Renal cortical epithelial cell (primary cell): ENCODE measurements around the gene PDGFA. TPM values are rescaled to one million over a fixed set of nuclear protein-coding genes. Genes with fewer than 3 reads are reported as not detected.

ENCODE experiments used
- DNase-seq: peaks from one replicate; pipeline ENCODE4 v3.0.0-alpha.2; 2011; ENCODE audit warnings: low read depth
- total RNA-seq: library from RNA; depleted of rRNA; stranded (reverse); fragments of >200 nt; gene quantifications from 2 replicates; pipeline ENCODE4 v1.2.3, GENCODE V29; 2014

Gene PDGFA
- 33.5 and 54.3 TPM in 2 replicates for total RNA-seq

DNA sequence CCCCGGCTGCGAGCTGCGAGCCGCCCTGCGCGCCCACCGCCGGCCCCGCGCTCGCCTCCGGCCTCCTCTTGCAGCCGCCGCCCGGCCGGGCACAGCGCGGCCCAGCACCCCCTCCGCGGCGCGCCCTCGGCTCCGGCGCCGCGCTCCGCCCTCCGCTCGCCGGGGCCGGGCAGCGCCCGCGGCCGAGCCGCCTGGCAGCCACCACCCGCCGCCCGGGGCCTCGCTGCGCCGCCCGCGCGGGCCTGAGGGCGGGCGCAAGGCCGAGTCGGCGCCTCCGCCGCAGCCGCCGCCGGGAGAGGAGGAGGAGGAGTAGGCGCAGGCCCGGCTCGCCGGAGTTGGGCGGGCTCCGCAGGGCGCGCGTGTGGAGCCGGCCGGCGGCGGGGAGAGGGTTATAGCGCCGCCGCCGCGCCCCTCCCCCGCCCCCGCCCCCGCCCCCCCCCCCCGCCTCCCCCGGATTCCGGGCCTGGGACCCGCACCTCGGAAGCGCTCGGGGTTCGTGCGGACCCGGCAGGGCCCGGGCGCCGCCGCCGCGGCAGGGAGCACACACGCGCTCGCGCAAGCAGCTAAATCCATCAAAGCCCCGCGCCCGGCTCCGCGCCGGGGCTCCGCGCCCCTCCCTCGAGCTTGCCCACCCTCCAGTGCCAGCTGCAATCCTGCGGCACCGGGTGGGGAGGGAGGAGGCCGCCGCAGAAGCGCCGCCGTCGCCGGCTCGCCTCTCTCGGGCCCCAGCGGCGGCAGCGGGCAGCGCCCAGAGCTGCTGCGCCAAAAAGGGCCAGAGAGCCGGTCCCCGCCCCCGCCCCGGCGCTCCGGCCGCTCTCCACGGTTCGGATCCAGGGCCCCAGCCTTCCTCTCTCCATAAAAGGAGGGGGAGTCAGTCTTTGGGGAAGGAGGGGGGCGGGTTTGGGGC is at the start of gene PDGFA:
TSS of gene PDGFA (minus strand) at position 363 of the 907 bp plus-strand sequence. CDS start 845 bp downstream, outside the sequence.
- DNase-seq: no peak

- no peak for DNase-seq
Measured at GRCh38 chr7:568031-568951, 48.6 kb upstream of the PDGFA start.

DNA sequence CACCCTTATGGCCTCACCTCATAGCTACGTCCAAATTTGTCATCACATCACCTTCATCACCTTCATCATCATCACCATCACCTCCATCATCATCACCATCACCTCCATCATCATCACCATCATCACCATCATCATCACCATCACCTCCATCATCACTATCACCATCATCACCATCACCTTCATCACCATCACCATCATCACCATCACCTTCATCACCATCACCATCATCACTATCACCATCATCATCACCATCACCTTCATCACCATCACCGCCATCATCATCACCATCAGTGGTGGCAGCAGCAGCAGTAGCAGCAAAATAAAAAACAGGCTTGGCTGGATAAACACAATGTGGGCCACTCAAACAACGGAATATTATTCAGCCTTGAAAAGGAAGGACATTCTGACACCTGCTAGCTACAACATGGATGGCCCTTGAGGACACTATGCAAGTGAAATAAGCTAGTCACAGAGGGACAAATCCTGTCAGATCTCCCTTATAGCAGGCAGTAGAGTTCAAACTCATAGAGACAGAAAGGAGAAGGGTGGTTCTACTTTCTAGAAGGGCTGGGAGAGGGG is 47.7 kb upstream of the PDGFA start:
- DNase-seq: no peak

DNA sequence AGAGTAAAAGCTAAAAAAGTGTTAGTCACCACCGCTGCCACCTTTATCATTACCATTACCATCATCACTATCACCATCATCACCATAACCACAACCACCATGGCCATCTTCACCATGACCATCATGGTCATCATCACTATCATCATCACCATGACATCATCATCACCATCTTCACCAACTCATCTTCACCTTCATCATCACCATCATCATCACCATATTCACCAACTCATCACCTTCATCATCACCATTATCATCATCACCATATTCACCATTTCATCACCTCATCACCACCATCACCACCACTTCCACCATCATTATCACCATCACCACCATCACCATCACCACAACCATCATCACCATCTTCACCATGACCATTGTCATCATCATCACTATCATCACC is 46.5 kb upstream of the PDGFA start:
- DNase-seq: no peak

DNA sequence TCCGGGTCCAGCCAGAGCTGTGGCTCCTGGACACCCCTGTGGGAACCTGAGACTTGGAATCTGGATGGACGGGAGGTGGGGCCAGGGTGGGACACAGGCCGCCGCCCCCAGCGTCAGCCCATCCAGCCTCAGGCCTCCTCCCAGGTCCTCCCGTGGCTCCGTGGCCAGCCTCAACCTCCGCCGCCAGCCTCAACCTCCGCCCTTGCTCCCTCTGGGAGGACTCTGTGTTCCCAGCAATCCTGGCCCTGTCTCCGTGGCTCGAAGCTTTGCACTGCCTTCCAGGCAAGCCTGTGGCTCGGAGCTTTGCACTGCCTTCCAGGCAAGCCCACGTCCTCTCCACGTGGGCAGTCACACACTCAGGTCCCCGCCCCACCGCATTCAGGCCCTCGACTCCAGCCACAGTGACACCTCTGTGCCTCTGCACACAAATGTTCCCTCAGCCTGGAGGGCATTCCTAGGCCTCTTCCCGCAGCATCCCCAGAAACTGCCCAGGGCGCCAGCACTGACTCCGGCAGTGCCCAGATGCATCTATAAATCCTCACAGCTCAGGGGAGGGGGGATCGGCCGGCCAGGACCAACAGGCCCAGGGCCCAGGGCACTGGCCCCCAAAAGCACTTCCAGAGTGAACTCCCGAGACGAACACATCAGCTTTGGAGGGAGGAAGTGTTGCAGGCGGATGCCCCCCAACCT is 44.7 kb upstream of the PDGFA start:
- DNase-seq: no peak

- DNase-seq: no peak
Measured at GRCh38 chr7:563629-564170, 44.1 kb upstream of the PDGFA start.

DNA sequence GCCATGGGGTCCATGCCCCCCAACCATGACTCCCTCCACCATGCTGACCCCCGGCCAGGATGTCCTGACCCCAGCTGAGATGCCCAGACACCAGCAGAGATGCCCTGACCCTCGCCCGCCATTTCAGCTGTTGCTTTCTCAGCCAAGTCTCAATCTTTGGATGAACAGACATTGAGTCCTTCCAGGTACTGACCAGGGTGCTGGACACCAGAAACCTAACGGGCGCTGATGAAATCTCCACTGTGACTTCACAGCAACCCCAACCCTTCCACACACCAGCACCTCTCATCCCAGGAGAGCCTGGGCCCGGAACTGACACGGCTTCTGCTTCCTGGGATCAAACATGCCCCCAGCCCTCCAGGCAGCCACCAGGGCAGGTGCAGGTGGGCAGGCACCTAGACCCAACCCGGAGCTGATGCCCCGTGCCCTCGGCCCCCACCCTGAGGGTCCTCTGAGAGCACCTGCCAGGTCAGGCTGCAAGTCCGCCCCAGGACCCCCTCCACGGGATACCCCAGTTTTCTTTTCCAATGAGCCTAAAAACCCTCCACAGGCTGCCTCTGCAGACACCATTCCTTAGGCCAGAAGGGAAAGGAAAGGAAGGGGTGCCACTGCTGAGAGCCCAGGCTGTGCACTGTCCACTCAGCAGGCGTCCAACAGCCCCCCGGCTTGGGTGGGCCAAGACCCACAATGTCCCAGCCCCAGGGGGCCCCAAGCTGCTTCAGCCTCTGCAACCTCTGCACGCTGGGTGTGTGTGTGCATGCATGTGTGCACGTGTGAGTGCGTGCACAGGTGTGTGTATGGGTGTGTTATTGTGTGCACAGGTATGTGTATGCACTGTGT is 43.4 kb upstream of the PDGFA start:
- no peak for DNase-seq

- DNase-seq: no peak
Measured at GRCh38 chr7:562374-562675, 42.7 kb upstream of the PDGFA start.

DNA sequence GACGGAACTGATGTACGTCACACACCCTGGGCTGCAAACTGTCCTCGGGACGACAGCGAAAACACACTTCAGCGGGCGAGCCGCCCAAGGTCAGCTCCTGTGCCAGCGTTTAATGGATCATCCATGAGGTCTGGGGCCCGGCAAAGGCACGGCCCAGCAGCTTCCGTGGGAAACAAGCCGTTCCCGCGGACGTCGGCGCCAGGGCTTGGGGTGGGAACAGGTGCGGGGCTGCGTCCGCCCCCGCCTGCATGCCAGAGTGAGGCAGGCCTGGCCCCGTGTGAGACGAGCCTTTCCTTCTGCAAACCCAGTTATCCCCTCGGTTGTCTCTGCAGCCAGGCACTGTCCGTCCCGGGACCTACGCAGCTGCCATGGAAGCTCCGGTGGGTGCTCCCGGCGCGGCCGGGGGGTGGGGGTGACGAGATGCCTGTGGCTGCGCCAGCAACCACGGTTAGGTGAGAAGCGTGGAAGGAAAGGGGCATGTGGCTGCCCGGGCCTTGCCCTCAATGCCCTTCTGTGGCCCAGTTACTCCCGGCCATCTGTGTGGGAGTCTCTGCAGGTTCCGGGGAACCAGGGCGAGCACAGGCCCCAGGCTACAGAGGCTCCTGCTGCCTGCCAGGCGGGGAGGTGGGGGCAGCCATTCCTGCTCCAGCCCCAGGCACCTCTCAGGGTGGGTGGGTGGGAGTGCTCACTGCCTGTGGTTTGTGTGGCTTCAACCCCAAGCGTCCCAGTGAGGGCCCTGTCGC is 42.2 kb upstream of the PDGFA start:
- peak; percentile 85 for DNase-seq

DNA sequence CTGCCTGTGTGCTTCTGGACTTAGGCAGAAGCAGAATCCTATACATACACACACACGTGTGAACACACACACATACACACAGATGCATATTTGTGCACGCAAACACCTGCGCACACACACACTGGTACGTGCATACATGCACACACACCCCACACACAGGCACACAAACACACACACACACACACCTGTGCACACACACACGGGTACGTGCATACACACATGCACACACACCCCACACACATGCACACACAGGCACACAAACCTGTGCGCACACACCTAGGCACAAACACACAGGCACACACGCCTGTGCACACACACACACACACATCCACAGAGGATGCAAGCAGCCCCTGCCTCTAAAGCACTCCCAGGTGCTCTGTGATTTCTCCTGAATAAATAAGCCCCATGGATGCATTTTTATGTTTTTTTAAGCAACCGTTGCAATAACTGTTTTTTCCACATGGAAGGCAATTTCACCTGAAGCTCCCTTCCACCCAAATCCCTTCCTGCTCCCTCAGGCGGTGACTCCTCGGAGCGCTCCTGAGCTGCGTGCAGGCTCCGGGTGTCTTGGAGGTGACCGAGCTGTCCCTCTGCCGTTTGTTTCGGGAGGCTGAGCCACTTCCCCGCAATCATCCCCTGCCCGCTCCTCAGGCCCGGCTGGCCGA is 41.5 kb upstream of the PDGFA start:
- DNase-seq: no peak

DNA sequence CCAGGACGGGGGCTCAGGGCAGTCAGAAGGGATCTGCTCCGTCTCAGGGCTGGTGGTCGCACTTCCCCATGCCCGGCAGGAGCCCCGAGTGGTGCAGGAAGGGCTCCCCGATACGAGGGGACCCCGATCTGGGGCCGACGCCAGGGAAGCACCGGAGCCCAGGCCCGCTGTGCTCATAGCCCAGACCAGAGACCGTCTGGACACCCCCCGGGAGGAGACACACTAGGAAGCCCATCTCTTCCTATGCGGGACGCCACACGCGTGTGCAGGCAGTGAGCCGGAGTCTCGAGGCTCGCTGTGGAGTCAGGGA is 39.7 kb upstream of the PDGFA start:
- no peak for DNase-seq

DNA sequence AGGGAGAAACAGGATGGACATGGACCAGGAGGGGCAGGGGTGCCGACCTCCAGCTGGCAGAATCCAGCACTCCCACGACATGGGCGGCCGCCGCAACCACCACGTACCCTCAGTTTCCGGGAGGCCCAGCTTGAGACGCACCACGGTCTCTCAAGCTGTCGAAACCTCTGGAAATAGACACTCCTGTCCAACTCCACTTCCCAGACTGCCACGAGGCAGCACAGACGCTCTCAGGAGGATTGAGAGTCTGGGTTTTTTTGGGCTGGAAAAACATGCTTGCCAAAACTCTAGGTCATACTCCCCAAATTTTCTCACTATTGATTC is 37.9 kb upstream of the PDGFA start:
- no peak for DNase-seq

GRCh38 chr7:556837-557557 is 37.4 kb upstream of the PDGFA start:
- DNase-seq: no peak

DNA sequence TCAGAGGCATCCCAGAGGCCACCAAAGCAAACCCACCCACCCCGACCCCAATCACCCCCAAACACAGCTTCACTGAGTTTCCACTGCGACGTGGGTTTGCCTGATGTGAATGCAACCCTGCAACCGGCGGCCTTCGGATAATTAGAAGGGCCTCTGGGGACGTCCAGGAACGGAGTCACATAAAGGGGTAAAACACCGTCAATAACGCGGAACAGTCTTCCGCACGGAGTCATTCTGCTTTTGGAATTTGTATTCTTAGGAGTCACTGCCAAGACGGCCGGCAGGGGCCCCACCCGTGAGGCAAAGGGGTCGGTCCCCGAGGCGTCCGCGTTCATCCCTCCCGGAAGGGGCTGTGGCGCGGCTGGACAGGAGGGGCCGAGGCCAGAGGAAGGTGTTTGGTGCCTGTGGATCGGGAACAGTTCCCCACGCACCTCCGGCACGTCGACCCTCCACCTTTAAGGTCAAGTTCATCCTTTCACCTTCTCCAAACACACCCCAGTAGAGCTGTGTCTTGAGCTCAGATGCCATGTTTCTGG is 36.7 kb upstream of the PDGFA start:
- no peak for DNase-seq

DNA sequence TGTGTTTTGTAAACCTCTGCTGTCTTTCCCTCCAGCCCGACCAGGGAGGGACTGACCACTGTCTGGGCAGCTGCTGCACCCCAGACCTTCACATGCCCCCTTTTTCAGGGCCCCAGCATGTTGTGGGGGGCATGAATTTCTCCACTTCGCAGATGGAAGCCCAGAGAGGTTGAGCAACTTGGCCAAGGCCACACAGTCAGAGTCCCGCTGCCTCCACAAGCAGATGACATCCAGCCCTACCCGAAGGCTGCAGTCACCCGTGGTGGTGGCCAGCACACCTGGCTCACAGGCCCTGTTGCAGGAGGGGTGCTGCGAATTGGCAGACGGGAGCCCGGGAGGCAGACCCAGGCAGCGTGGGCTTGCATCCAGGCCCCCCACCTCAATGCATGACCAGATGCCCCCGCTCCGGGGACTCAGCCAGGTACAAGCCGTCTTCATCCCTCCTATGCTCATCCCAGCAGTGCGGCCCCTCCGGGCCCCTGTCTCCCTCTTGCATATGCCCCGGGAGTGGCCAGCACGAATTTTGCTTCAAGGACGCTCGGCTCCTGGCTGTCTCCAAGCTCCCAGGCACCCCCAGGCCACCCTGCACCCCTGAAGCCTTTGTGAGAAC is 36.0 kb upstream of the PDGFA start:
- no peak for DNase-seq

DNA sequence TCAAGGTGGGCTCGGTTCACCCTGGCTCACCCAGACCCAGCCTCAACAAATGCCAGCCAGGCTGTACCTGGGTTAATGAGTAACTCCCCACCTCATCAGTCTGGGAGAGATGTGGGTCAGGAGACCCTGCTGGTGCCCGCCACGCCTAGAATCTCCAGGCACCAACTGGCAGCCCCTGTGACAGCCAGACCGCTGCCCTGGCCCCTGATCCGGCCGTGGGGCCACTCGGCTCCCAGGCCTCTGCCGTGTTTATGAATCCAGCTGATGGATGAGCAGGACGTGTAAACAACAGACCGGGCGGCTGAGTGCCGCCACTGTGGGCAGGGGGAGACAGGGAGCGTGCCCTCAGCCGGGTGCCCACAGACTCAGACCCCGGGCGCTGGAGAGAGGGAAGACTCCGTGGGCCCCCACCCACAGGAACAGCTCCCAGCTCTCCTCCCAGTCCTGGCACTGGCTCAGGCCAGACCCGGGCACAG is 34.0 kb upstream of the PDGFA start:
- peak; percentile 57 for DNase-seq

DNA sequence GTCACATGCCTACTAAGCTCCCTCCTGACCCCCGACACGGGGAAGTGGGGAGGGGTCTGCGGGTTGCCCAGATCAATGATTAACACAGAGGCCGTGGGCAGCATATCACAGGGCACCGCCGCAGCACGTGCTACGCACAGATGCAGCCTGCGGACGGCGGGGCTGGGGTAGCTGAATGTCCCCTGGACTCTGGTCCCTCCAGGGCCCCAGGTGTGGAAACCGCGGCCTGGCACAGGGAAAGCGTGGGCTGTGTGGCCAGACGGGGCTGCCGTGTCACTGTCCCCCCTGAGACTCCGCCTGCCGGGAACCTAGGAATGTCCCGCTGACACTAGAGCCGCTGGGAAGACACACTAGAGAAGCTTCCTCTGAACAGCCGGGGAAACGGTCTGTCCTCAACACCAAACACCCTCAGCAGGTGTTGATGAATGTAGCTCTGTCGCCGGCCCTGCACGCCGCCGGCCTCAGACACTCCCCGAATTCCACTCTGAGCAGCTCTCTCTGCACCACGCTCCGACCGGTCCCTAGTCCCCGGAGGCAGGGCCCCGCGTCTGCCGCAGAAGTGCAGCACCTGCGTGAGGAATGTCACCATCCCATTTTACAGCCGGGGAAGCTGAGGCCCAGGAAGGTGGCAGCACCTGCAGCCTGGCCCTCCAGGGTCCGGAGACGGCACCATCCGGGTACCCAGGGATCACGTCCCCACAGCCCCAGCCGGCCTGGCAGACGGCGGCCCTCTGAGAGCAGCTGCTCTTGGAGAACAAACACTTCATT is 33.4 kb upstream of the PDGFA start:
- no peak for DNase-seq
